HL-60/S4 treated with phorbol 12-myristate 13-acetate at 8.2 ng/mL for 4 days and 3 days (cell line): Measurements from ENCODE around the gene ZNF280B.
"Not testable (repeated sequence)": the region's sequence is repeated elsewhere in the genome, so short reads cannot be mapped to it uniquely, and the experiment has no call there.

ENCODE experiments used
- in situ Hi-C: fragments of 300-500 bp; cut with MboI; formaldehyde crosslinking; loops from 2 replicates; pipeline ENCODE4 v1.15.0; 2022; ENCODE audit warnings: low sequenced_read_pairs

ZNF280B gene

DNA sequence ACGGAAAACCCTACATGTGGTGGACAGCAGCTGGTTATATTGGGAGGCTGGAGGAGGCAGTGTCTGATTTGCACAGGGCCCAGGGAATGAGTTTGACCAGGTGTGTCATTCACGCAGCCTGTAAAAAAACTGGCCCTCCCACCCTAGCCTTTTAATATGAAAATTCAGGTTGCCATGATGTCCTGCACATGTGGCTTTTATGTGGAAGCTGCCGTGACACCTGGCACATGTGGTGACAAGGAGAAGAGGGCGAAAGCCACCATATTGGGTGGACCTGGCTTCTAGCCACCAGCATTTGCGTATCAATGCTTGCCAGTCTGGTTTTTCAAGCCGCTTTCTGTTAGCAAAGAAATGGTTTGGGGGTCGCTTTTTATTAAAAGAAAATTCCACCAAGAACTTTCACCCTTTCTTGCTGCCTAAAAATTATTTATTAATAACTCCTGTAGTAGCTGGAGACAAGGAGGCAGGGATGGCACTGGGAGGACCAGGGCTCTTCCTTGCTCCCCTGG is 43.4 kb downstream of the ZNF280B start:
- in situ Hi-C loops: no loop called here

GRCh38 chr22:22464541-22465054 is 43.9 kb downstream of the ZNF280B start:
- in situ Hi-C loops: no loop called here

- in situ Hi-C loops: no loop called here
These were observed 44.5 kb downstream of the ZNF280B start for GRCh38 chr22:22463855-22464540.

- in situ Hi-C loops: no loop called here
These were observed 45.6 kb downstream of the ZNF280B start for GRCh38 chr22:22462813-22463567.

- in situ Hi-C loops: no loop called here
These were observed 47.0 kb downstream of the ZNF280B start for GRCh38 chr22:22461583-22461982.

- in situ Hi-C loops: no loop called here
These were observed 47.4 kb downstream of the ZNF280B start for GRCh38 chr22:22461111-22461510.

- in situ Hi-C loops: no loop called here
These were observed 47.9 kb downstream of the ZNF280B start for GRCh38 chr22:22460635-22461034.

GRCh38 chr22:22460060-22460459 is 48.5 kb downstream of the ZNF280B start:
- in situ Hi-C loops: no loop called here

- in situ Hi-C loops: no loop called here
These were observed 49.5 kb downstream of the ZNF280B start for GRCh38 chr22:22458896-22459588.

GRCh38 chr22:22458387-22458786 is 50.2 kb downstream of the ZNF280B start:
- in situ Hi-C loops: no loop called here

DNA sequence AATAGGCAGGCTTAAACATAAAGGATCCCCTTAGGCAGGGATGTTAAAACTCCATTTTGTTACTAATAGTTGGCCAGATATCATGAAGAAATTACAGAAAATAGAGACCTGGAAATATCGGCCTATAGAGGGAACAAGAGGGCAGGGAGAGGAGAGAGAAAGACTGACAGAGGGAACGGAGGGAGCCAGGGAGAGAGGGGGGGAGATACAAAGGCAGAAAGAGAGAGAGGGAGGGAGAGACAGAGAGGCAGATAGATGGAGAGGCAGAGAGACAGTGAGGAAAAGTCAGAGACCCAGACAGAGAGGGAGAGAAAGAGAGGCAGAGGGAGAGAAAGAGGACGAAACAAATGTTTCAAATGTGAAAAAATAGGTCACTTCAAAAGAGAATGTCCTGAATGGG is 53.5 kb downstream of the ZNF280B start:
- in situ Hi-C loops: no loop called here

DNA sequence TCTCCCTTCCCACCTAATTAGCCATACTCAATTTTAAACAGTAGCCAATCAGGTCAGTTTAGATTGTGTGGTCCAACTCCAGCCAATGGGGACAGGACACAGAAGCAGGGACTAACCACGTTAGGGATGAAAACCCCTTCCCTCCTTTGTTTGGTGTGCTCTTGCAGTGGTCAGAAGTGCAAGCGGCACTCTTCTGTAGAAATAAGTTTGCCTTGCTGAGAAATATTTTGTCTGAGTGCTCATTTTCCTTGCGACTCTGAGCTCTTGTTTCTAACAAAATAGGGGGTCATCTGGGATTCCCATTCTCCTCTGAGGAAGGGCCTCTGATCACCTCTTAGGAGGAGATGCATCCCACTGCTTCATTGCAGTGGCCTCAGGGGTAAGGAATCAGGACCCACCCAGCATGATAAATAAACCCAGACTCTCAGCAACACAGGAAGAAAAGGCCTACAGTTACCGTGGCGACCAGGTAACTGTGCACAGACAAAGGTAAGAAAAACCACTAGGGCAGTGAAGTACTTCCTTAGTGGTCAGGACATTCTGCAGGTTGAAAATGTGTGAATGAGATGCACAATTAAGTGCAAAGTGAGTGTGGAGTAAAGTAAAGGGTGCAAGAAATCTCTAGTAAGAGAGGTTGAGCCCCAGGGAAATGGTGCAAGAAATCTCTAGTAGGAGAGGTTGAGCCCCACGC is 55.4 kb downstream of the ZNF280B start:
- in situ Hi-C loops: no loop called here

- in situ Hi-C loops: no loop called here
These were observed 56.3 kb downstream of the ZNF280B start for GRCh38 chr22:22452211-22452610.

DNA sequence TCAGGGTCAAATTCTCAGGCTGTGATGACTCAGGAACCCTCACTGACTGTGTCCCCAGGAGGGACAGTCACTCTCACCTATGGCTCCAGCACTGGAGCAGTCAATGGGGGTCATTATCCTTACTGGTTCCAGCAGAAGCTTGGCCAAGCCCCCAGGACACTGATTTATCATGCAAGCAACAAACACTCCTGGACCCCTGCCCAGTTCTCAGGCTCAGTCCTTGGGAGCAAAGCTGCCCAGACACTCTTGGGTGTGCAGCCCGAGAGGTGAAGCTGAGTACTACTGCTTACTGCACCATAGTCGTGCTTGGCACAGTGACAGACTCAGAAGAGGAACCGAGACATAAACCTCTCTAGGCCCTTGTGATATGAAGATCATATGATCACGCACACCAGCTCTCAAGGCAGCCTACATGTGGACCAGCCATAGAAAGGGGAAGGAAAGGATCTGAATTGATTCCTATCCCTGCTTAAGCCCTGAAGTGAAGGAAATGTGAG is 58.2 kb downstream of the ZNF280B start:
- in situ Hi-C loops: no loop called here

- in situ Hi-C loops: no loop called here
These were observed 58.7 kb downstream of the ZNF280B start for GRCh38 chr22:22449819-22450218.

- in situ Hi-C loops: no loop called here
These were observed 62.0 kb downstream of the ZNF280B start for GRCh38 chr22:22446517-22446916.

DNA sequence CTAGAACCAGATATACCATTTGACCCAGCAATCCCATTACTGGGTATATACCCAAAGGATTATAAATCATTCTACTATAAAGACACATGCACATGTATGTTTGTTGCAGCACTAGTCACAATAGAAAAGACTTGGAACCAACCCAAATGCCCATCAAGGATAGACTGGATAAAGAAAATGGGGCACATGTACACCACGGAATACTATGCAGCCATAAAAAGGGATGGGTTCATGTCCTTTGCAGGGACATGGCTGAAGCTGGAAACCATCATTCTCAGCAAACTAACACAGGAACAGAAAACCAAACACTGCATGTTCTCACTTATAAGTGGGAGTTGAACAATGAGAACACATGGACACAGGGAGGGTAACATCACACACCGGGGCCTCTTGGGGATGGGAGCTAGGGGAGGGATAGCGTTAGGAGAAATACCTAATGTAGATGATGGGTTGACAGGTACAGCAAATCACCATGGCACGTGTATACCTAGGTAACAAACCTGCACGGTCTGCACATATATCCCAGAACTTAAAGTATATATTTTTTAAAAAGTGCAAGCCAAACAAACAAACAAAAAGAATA is 64.4 kb downstream of the ZNF280B start:
- in situ Hi-C loops: not testable (repeated sequence)

DNA sequence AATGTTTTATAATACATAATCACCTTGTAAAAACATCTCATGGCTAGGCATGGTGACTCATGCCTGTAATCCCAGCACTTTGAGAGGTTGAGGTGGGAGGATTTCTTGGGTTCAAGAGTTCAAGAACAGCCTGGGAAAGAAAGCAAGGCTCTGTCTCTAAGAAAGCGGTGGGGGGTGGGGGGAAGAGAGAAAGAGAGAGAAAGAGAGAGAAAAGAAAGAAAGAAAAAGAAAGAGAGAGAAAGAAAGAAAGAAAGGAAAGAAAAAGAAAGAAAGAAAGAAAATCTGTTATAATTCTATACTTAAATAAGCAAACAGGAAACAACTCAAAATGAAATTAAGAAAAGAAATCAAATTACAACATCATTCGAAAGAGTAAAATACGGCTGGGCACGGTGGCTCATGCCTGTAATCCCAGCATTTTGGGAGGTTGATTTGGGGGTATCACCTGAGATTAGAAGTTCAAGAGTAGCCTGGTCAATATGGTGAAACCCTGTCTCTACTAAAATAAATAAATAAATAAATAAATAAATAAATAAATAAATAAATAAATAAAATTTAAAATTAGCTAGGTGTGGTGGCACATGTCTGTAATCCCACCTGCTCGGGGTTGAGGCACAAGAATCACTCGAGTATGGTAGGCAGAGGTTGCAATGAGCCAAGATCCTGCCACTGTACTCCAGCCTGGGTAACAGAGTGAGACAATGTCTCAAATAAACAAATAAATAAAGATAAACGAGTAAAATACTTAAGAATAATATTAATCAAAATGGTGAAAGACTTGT is 65.4 kb downstream of the ZNF280B start:
- in situ Hi-C loops: no loop called here

- in situ Hi-C loops: not testable (repeated sequence)
These were observed 66.9 kb downstream of the ZNF280B start for GRCh38 chr22:22441626-22442025.

- in situ Hi-C loops: no loop called here
These were observed 68.4 kb downstream of the ZNF280B start for GRCh38 chr22:22440188-22440587.
